ENCODE measurements around the gene ATP2B3.

Gene ATP2B3

GRCh38 chrX:153600032-153600373 lies 82.6 kb downstream of the ATP2B3 start:
- no peak for TF ChIP-seq GATA2 (IDR thresholded peaks at IDR 0.05; ENCODE audit: low read depth, low read length)
- TF ChIP-seq GATA3 (IDR thresholded peaks at IDR 0.05; ENCODE audit: low read depth, low read length) = no peak

GRCh38 chrX:153600921-153601320 lies 83.5 kb downstream of the ATP2B3 start:
- TF ChIP-seq GATA2 (IDR thresholded peaks at IDR 0.05; ENCODE audit: low read depth, low read length) = no peak
- no peak for TF ChIP-seq GATA3 (IDR thresholded peaks at IDR 0.05; ENCODE audit: low read depth, low read length)

GRCh38 chrX:153601511-153602110 lies 84.2 kb downstream of the ATP2B3 start:
- TF ChIP-seq GATA3 (IDR thresholded peaks at IDR 0.05; ENCODE audit: low read depth, low read length) (no peak), GATA2 (IDR thresholded peaks at IDR 0.05; ENCODE audit: low read depth, low read length) (no peak)

DNA sequence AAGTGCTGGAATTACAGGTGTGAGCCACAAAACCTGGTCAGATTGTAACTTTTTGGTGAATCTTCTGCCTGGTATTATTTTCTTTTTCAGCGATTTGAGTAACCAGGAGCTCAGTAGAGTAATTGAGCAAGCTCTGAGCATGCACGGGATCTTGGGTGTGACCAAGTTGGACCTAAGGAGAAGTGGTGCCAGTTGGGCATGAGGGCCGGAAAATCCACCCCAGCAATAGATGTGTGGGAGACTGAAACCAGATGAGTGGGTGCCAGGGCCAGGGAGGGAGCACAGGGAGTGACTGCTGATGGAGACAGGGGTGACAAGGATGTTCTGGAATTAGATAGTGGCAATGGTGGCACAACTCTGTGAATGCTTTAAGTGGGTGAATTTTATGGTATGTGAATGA lies 85.2 kb downstream of the ATP2B3 start:
- TF ChIP-seq GATA3 (IDR thresholded peaks at IDR 0.05; ENCODE audit: low read depth, low read length) (no peak), GATA2 (IDR thresholded peaks at IDR 0.05; ENCODE audit: low read depth, low read length) (no peak)

DNA sequence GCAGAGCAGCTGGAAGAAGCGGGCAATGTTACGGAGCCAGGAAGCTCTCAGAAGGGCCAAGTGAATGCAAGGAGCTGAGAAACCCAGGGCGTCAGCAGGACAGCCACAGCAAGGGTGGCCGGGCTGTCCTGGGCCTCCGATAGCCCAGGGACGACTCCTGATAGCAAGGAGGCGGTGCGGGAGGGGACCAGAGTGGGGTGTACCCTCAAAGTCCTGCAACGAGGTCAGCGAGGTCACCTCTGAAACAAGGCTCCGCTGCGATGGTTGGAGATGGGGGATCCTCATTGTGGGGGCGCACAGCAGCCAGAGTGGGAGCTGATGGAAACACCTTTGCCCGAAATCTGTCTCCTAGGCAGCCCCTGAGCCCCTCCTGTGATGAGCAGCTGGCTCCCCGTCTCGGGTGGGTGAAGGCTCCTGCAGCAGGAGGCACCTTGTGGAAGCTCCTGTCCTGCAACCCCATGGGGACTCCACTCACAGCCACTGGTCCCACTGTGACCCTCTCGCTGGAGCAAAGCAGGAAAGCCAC lies 85.8 kb downstream of the ATP2B3 start:
- no peak for TF ChIP-seq GATA3 (IDR thresholded peaks at IDR 0.05; ENCODE audit: low read depth, low read length)
- no peak for TF ChIP-seq GATA2 (IDR thresholded peaks at IDR 0.05; ENCODE audit: low read depth, low read length)

GRCh38 chrX:153606503-153606902 lies 89.1 kb downstream of the ATP2B3 start:
- TF ChIP-seq GATA3 (IDR thresholded peaks at IDR 0.05; ENCODE audit: low read depth, low read length) (no peak), GATA2 (IDR thresholded peaks at IDR 0.05; ENCODE audit: low read depth, low read length) (no peak)

- TF ChIP-seq GATA3 (IDR thresholded peaks at IDR 0.05; ENCODE audit: low read depth, low read length) (no peak), GATA2 (IDR thresholded peaks at IDR 0.05; ENCODE audit: low read depth, low read length) (no peak)
These were observed 90.9 kb downstream of the ATP2B3 start for GRCh38 chrX:153608376-153608775.

- no peak for TF ChIP-seq GATA2 (IDR thresholded peaks at IDR 0.05; ENCODE audit: low read depth, low read length)
- TF ChIP-seq GATA3 (IDR thresholded peaks at IDR 0.05; ENCODE audit: low read depth, low read length) = no peak
These were observed 91.4 kb downstream of the ATP2B3 start for GRCh38 chrX:153608806-153609205.

- TF ChIP-seq GATA3 (IDR thresholded peaks at IDR 0.05; ENCODE audit: low read depth, low read length) (no peak), GATA2 (IDR thresholded peaks at IDR 0.05; ENCODE audit: low read depth, low read length) (no peak)
These were observed 92.7 kb downstream of the ATP2B3 start for GRCh38 chrX:153609917-153610835.

- TF ChIP-seq GATA3 (IDR thresholded peaks at IDR 0.05; ENCODE audit: low read depth, low read length) = no peak
- no peak for TF ChIP-seq GATA2 (IDR thresholded peaks at IDR 0.05; ENCODE audit: low read depth, low read length)
These were observed 93.4 kb downstream of the ATP2B3 start for GRCh38 chrX:153610836-153611213.

- TF ChIP-seq GATA2 (IDR thresholded peaks at IDR 0.05; ENCODE audit: low read depth, low read length) (no peak), GATA3 (IDR thresholded peaks at IDR 0.05; ENCODE audit: low read depth, low read length) (no peak)
These were observed 94.1 kb downstream of the ATP2B3 start for GRCh38 chrX:153611298-153612095.

- TF ChIP-seq GATA2 (IDR thresholded peaks at IDR 0.05; ENCODE audit: low read depth, low read length) (no peak), GATA3 (IDR thresholded peaks at IDR 0.05; ENCODE audit: low read depth, low read length) (no peak)
These were observed 95.0 kb downstream of the ATP2B3 start for GRCh38 chrX:153612413-153612812.

GRCh38 chrX:153614818-153615217 lies 97.4 kb downstream of the ATP2B3 start:
- TF ChIP-seq GATA2 (IDR thresholded peaks at IDR 0.05; ENCODE audit: low read depth, low read length) (no peak), GATA3 (IDR thresholded peaks at IDR 0.05; ENCODE audit: low read depth, low read length) (no peak)

GRCh38 chrX:153620576-153620975 lies 103.1 kb downstream of the ATP2B3 start:
- TF ChIP-seq GATA3 (IDR thresholded peaks at IDR 0.05; ENCODE audit: low read depth, low read length) (no peak), GATA2 (IDR thresholded peaks at IDR 0.05; ENCODE audit: low read depth, low read length) (no peak)
